GM12878 (cell line): ENCODE results near the gene CTIF. TPM values are rescaled to one million over a fixed set of nuclear protein-coding genes. Genes with fewer than 3 reads are reported as not detected.

ENCODE experiments used
- ATAC-seq: fragments of 200-7000 bp; cut with Tn5 transposase; 3 replicates; pipeline ENCODE4 v1.9.1; 2020; ENCODE audit warnings: mild to moderate bottlenecking, moderate library complexity
- BruUV-seq: library from RNA; stranded (reverse); fragments of 400-500 nt; replicated peaks from 2 replicates; lab custom pipeline; 2021; lab: Mats Ljungman, UMichigan
- CTCF ChIA-PET: fragments of 300-600 bp; sonication (Branson Sonifier 250); formaldehyde crosslinking; extraction: SDS; loops from one replicate; lab custom pipeline; 2021; ENCODE audit warnings: inconsistent platforms; lab: Yijun Ruan, JAX
- POLR2A ChIA-PET: fragments of 350-600 bp; formaldehyde crosslinking; extraction: SDS; loops from one replicate; lab custom pipeline; 2021; ENCODE audit warnings: inconsistent platforms; lab: Charles Lee
- RAD21 ChIA-PET: fragments of 300-600 bp; sonication (Branson Sonifier 250); formaldehyde crosslinking; loops from one replicate; lab custom pipeline; 2023; ENCODE audit warnings: antibody characterized with exemption; ENCODE audit not compliant: unreplicated experiment; lab: Charles Lee
- SMC1A ChIA-PET: fragments of 300-600 bp; sonication (Branson Sonifier 250); formaldehyde crosslinking; loops from one replicate; lab custom pipeline; 2023; ENCODE audit not compliant: unreplicated experiment, uncharacterized antibody; lab: Charles Lee
- DNase-seq: peaks from one replicate; pipeline ENCODE4 v3.0.0-alpha.2; 2011; ENCODE audit warnings: low read depth, low spot score
- FAIRE-seq: peaks from 3 replicates; lab custom pipeline; 2011; peaks lifted over from hg19 to GRCh38; lab: Jason Lieb, UNC
- H2AFZ ChIP-seq: 2 replicates; pipeline ENCODE4 v1.6.0; 2011; ENCODE audit warnings: low read depth, low read length, control low read depth; ENCODE audit not compliant: control insufficient read depth
- H3K27ac ChIP-seq: 2 replicates; pipeline ENCODE4 v1.5.1; 2011; ENCODE audit warnings: control low read depth; ENCODE audit not compliant: control insufficient read depth, insufficient read depth
- H3K27me3 ChIP-seq, 2 experiments: replicated peaks in 1 of 2; 2 replicates each; pipeline versions ENCODE4 v1.6.0 to v1.6.1; 2011; ENCODE audit warnings: low read length in 1 of 2; ENCODE audit not compliant: control insufficient read depth in 2 of 2, insufficient read depth in 2 of 2
- H3K36me3 ChIP-seq, 2 experiments: 2 replicates each; pipeline ENCODE4 v1.5.1; 2011; ENCODE audit warnings: low read length in 1 of 2; ENCODE audit not compliant: control insufficient read depth in 2 of 2, insufficient read depth in 2 of 2
- H3K4me1 ChIP-seq: 2 replicates; pipeline ENCODE4 v1.6.1; 2011; ENCODE audit warnings: mild to moderate bottlenecking, low read length, moderate library complexity, mixed read lengths; ENCODE audit not compliant: control insufficient read depth, insufficient read depth
- H3K4me2 ChIP-seq: 2 replicates; pipeline ENCODE4 v1.6.0; 2011; ENCODE audit warnings: control low read depth; ENCODE audit not compliant: control insufficient read depth, insufficient read depth
- H3K4me3 ChIP-seq: fragments of 200-600 bp; sonication (generic); 2 replicates; pipeline ENCODE4 v1.5.1; 2016
- H3K79me2 ChIP-seq: 2 replicates; pipeline ENCODE4 v1.6.0; 2011; ENCODE audit warnings: low read length; ENCODE audit not compliant: control insufficient read depth, insufficient read depth
- H3K9ac ChIP-seq: 2 replicates; pipeline ENCODE4 v1.8.0; 2011; ENCODE audit warnings: low read length, control low read depth, mixed read lengths; ENCODE audit not compliant: control insufficient read depth, insufficient read depth
- H3K9me3 ChIP-seq: replicated peaks from 3 replicates; pipeline ENCODE4 v1.5.1; 2011; ENCODE audit warnings: mild to moderate bottlenecking, low read length; ENCODE audit not compliant: control insufficient read depth, insufficient read depth
- H4K20me1 ChIP-seq: 2 replicates; pipeline ENCODE4 v1.6.0; 2011; ENCODE audit not compliant: control insufficient read depth, insufficient read depth
- ASH2L ChIP-seq: fragments of 300-600, 200-600 bp; sonication (generic); IDR thresholded peaks from 2 replicates; pipeline ENCODE4 v1.6.1; 2017; ENCODE audit warnings: low read depth, mild to moderate bottlenecking, borderline replicate concordance
- ATF7 ChIP-seq: fragments of 450-650 bp; IDR thresholded peaks from 2 replicates; pipeline ENCODE4 v1.6.1; 2016; ENCODE audit warnings: low read depth, mild to moderate bottlenecking
- CHD1 ChIP-seq: IDR thresholded peaks from 2 replicates; pipeline ENCODE4 v1.6.1; 2012; ENCODE audit warnings: low read depth, low read length, improper control_type of control experiment
- CUX1 ChIP-seq: IDR thresholded peaks from 2 replicates; pipeline ENCODE4 v1.6.1; 2012; ENCODE audit warnings: improper control_type of control experiment, low read depth, low read length; ENCODE audit not compliant: insufficient replicate concordance
- ELK1 ChIP-seq: IDR thresholded peaks from 2 replicates; pipeline ENCODE4 v1.6.1; 2012; ENCODE audit warnings: low read depth, low read length, improper control_type of control experiment
- ESRRA ChIP-seq: IDR thresholded peaks from 2 replicates; pipeline ENCODE4 v1.6.1; 2012; ENCODE audit warnings: mild to moderate bottlenecking, low read length, improper control_type of control experiment
- IKZF2 ChIP-seq, 2 experiments: fragments of 450-650 bp; IDR thresholded peaks; 2 replicates each; pipeline ENCODE4 v1.6.1; 2017; ENCODE audit warnings: mild to moderate bottlenecking in 2 of 2, moderate library complexity in 2 of 2
- NFXL1 ChIP-seq: fragments of 450-650 bp; IDR thresholded peaks from 2 replicates; pipeline ENCODE4 v1.6.1; 2017; ENCODE audit warnings: antibody characterized with exemption, mild to moderate bottlenecking, borderline replicate concordance
- PAX5 ChIP-seq: IDR thresholded peaks from 2 replicates; pipeline ENCODE4 v1.6.1; 2011; ENCODE audit warnings: low read depth, low read length, borderline replicate concordance
- POLR2A ChIP-seq: IDR thresholded peaks from 2 replicates; pipeline ENCODE4 v1.6.1; 2011; ENCODE audit warnings: low read depth, mild to moderate bottlenecking, low read length
- RUNX3 ChIP-seq: IDR thresholded peaks from 2 replicates; pipeline ENCODE4 v1.6.1; 2012; ENCODE audit warnings: low read length, inconsistent platforms
- SIN3A ChIP-seq: IDR thresholded peaks from 2 replicates; pipeline ENCODE4 v1.6.1; 2012; ENCODE audit warnings: low read depth, low read length, improper control_type of control experiment
- STAT3 ChIP-seq: IDR thresholded peaks from 2 replicates; pipeline ENCODE4 v1.6.1; 2011; ENCODE audit warnings: low read depth, low read length, improper control_type of control experiment
- TCF12 ChIP-seq: IDR thresholded peaks from 2 replicates; pipeline ENCODE4 v1.6.1; 2011; ENCODE audit warnings: low read depth, mild to moderate bottlenecking, low read length
- WGBS: methylation state at CpG from one replicate; pipeline ENCODE4 v1.1.6; 2016; ENCODE audit warnings: low lambda C conversion rate; ENCODE audit not compliant: insufficient replicate concordance, insufficient coverage; ENCODE audit errors: missing lambda C conversion rate; 5-methylcytosine and 5-hydroxymethylcytosine counted together
- in situ Hi-C: fragments of 300-500 bp; cut with MboI; formaldehyde crosslinking; loops from 9 replicates; pipeline ENCODE4 v1.14.3; 2018; ENCODE audit warnings: mixed read lengths
- intact Hi-C: fragments of 100-400 bp; cut with micrococcal nuclease; formaldehyde crosslinking; loops from one replicate; pipeline ENCODE4 v1.14.2; 2022; ENCODE audit not compliant: unreplicated experiment
- polyA plus RNA-seq, 11 experiments: library from polyadenylated mRNA; depleted of rRNA in 4 of 11; unstranded in 6 of 11; stranded (reverse) in 5 of 11; fragments of >200 nt; fragmentation: Nextera tagmentation in 4 of 11; fragmentation: Illumina TruSeq in 1 of 11; extraction: Ambion mirVana in 4 of 11; extraction: Trizol in 1 of 11; gene quantifications; 1 replicate in 1 of 11; 2 replicates in 10 of 11; pipeline versions ENCODE4 v1.2.1 to v1.2.3, GENCODE V29; 2011 to 2016; ENCODE audit warnings: inconsistent platforms in 2 of 11, missing spikeins in 2 of 11, low read depth in 1 of 11
- total RNA-seq, 4 experiments: library from RNA; depleted of rRNA in 3 of 4; stranded (reverse); fragments of >200 nt in 3 of 4; fragmentation: Illumina TruSeq in 1 of 4; extraction: Trizol in 1 of 4; gene quantifications; 2 replicates each; pipeline versions ENCODE4 v1.2.1 to v1.2.3, GENCODE V29; 2013 to 2021
- TF ChIP-seq, protein P1 (sequence below): IDR thresholded peaks from 2 replicates; pipeline ENCODE4 v1.6.1; 2012; ENCODE audit warnings: low read length, inconsistent platforms
- TF ChIP-seq, protein P2 (sequence below): IDR thresholded peaks from 2 replicates; pipeline ENCODE4 v1.6.1; 2012; ENCODE audit warnings: mild to moderate bottlenecking, low read depth, low read length

The CTIF gene
- total and polyA plus RNA-seq, 10 of the 15 experiments (the other 5 are each of a cell fraction or from before 2014, with no cell fraction given) = 0.06 to 11.6 (median 2.5) TPM

DNA sequence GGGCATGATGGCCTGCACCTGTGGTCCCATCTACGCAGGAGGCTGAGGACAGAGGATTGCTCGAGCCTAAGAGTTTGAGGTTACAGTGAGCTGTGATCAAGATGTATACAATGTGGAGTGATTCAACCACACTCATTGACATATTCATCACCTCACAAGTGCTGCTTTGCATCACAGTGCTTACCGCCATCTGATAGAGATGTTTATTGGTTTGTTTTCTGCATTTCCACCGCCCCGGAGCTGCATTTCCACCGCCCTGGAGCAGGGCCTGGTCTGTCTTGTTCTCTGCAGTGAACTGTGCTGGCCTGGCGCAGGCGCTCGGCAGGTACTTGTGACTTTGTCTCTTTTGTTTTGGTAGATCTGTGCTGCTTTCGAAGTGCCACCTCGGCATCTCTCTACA lies 315.9 kb downstream of the CTIF start:
- Histone ChIP-seq H3K79me2 (no peaks in the 10 kb centered on the region), H3K27me3 (no peaks in the 10 kb centered on the region), H3K4me1 (peaks cover 2% of the 10 kb centered on the region; the same call in 1 of the 2 replicates), H2AFZ (no peak overlapping the region), H3K36me3 (no peaks in the 10 kb centered on the region; a peak in 1 of 4 replicates), H4K20me1 (no peaks in the 10 kb centered on the region), H3K4me2 (no peak overlapping the region), H3K9ac (no peak overlapping the region), H3K4me3 (no peak overlapping the region), H3K27ac (no peak overlapping the region), H3K9me3 (no peaks in the 10 kb centered on the region)
- ChIA-PET SMC1A (no interaction called here), POLR2A (no interaction called here), RAD21 (no interaction called here), CTCF (no interaction called here)
- ATAC-seq = no peak
- no peak for FAIRE-seq
- intact Hi-C loops (no loop called here), in situ Hi-C loops (no loop called here)
- no peak for DNase-seq
- BruUV-seq = no TSS peak
- WGBS = 92% methylated on average over 11 of the region's 11 CpGs
- TF ChIP-seq SIN3A = no peak
- TF ChIP-seq, protein P1, sequence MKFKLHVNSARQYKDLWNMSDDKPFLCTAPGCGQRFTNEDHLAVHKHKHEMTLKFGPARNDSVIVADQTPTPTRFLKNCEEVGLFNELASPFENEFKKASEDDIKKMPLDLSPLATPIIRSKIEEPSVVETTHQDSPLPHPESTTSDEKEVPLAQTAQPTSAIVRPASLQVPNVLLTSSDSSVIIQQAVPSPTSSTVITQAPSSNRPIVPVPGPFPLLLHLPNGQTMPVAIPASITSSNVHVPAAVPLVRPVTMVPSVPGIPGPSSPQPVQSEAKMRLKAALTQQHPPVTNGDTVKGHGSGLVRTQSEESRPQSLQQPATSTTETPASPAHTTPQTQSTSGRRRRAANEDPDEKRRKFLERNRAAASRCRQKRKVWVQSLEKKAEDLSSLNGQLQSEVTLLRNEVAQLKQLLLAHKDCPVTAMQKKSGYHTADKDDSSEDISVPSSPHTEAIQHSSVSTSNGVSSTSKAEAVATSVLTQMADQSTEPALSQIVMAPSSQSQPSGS = no peak
- TF ChIP-seq POLR2A = no peak
- no peak for TF ChIP-seq CUX1
- TF ChIP-seq STAT3 = no peak
- TF ChIP-seq ASH2L = no peak
- TF ChIP-seq ESRRA = no peak
- TF ChIP-seq ELK1 = no peak
- no peak for TF ChIP-seq TCF12
- no peak for TF ChIP-seq RUNX3
- no peak for TF ChIP-seq NFXL1
- no peak for TF ChIP-seq CHD1
- no peak for TF ChIP-seq ATF7
- TF ChIP-seq, protein P2, sequence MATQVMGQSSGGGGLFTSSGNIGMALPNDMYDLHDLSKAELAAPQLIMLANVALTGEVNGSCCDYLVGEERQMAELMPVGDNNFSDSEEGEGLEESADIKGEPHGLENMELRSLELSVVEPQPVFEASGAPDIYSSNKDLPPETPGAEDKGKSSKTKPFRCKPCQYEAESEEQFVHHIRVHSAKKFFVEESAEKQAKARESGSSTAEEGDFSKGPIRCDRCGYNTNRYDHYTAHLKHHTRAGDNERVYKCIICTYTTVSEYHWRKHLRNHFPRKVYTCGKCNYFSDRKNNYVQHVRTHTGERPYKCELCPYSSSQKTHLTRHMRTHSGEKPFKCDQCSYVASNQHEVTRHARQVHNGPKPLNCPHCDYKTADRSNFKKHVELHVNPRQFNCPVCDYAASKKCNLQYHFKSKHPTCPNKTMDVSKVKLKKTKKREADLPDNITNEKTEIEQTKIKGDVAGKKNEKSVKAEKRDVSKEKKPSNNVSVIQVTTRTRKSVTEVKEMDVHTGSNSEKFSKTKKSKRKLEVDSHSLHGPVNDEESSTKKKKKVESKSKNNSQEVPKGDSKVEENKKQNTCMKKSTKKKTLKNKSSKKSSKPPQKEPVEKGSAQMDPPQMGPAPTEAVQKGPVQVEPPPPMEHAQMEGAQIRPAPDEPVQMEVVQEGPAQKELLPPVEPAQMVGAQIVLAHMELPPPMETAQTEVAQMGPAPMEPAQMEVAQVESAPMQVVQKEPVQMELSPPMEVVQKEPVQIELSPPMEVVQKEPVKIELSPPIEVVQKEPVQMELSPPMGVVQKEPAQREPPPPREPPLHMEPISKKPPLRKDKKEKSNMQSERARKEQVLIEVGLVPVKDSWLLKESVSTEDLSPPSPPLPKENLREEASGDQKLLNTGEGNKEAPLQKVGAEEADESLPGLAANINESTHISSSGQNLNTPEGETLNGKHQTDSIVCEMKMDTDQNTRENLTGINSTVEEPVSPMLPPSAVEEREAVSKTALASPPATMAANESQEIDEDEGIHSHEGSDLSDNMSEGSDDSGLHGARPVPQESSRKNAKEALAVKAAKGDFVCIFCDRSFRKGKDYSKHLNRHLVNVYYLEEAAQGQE = no peak
- no peak for TF ChIP-seq IKZF2 (IDR thresholded peaks at IDR 0.05)
- TF ChIP-seq PAX5 = no peak
